Heart left ventricle (tissue), 16 donors: ENCODE results near the gene THSD4. TPM values are rescaled to one million over a fixed set of nuclear protein-coding genes. Genes with fewer than 3 reads are reported as not detected.

ENCODE experiments used
- ATAC-seq, 4 donors: fragments of 200-7000 bp; cut with Tn5 transposase; one replicate each; pipeline ENCODE4 v1.9.1; 2020 to 2022; ENCODE audit warnings: moderate library complexity in 4 of 4, mild to moderate bottlenecking in 3 of 4, moderate number of reproducible peaks in 1 of 4
- DNase-seq, 5 donors: peaks; one replicate each; pipeline ENCODE4 v3.0.0-alpha.2; 2020
- H3K27ac ChIP-seq, 12 donors: fragments of 200-600 bp; sonication (generic) in 4 of 12; one replicate each; pipeline versions ENCODE4 v1.5.0 to v1.8.0; 2016 to 2022; ENCODE audit warnings: mild to moderate bottlenecking in 2 of 12
- H3K27me3 ChIP-seq, 9 donors: fragments of 200-600 bp; sonication (generic) in 2 of 9; one replicate each; pipeline versions ENCODE4 v1.5.1 to v1.8.0; 2016 to 2022; ENCODE audit warnings: mild to moderate bottlenecking in 3 of 9
- H3K36me3 ChIP-seq, 9 donors: fragments of 200-600 bp; sonication (generic) in 2 of 9; one replicate each; pipeline versions ENCODE4 v1.5.0 to v1.8.0; 2018 to 2022; ENCODE audit warnings: mild to moderate bottlenecking in 2 of 9
- H3K4me1 ChIP-seq, 12 donors: fragments of 200-600 bp; sonication (generic) in 4 of 12; one replicate each; pipeline versions ENCODE4 v1.5.0 to v1.8.0; 2016 to 2022; ENCODE audit warnings: mild to moderate bottlenecking in 3 of 12
- H3K4me3 ChIP-seq, 12 donors: fragments of 200-600 bp; sonication (generic) in 4 of 12; one replicate each; pipeline versions ENCODE4 v1.5.0 to v1.8.0; 2017 to 2022; ENCODE audit warnings: mild to moderate bottlenecking in 9 of 12, moderate library complexity in 4 of 12
- H3K9me3 ChIP-seq, 12 donors: fragments of 200-600 bp; sonication (generic) in 4 of 12; one replicate each; pipeline versions ENCODE4 v1.5.0 to v1.8.0; 2016 to 2022; ENCODE audit warnings: mild to moderate bottlenecking in 1 of 12
- CTCF ChIP-seq, 12 donors: fragments of 200-600 bp; sonication (generic) in 4 of 12; IDR thresholded peaks; one replicate each; pipeline versions ENCODE4 v1.5.0 to v1.8.0; 2018 to 2022; ENCODE audit warnings: antibody characterized with exemption in 12 of 12, mild to moderate bottlenecking in 5 of 12
- POLR2A ChIP-seq, 2 donors: fragments of 450-650 bp; IDR thresholded peaks; one replicate each; pipeline ENCODE4 v1.6.1; 2017; ENCODE audit warnings: antibody characterized with exemption in 2 of 2, mild to moderate bottlenecking in 2 of 2, moderate library complexity in 2 of 2
- WGBS, 4 donors: extraction: QIAGEN DNeasy Blood & Tissue Kit in 2 of 4; methylation state at CpG; one replicate each; pipeline versions ENCODE4 v1.1.5 to v1.1.7; 2013 to 2018; 5-methylcytosine and 5-hydroxymethylcytosine counted together
- intact Hi-C, 10 donors: fragments of 100-400 bp; cut with DNase I; formaldehyde crosslinking; loops; one replicate each; pipeline versions ENCODE4 v1.11.1 to v1.14.2; 2022
- polyA plus RNA-seq, 2 donors: library from polyadenylated mRNA; stranded (reverse); fragments of 200-250 nt; gene quantifications; one replicate each; pipeline ENCODE4 v1.2.3, GENCODE V29; 2013
- total RNA-seq, 9 donors: library from RNA; depleted of rRNA in 2 of 9; stranded (reverse); fragments of >200 nt in 2 of 9; fragmentation: NEBNext Ultra II Directional in 3 of 9; extraction: Animal tissue kit (Norgen Biotek cat#: 25700) in 3 of 9; gene quantifications; one replicate each; pipeline versions ENCODE4 v1.1.0 to v1.2.4, GENCODE V29; 2016 to 2023
- donor health status: ischemic (EF 13 %, LVEDD 7.1; RV severe dilation, severe dysfunction).
- donor health status: healthy with polysubstance abuse.
- donor health status: DM: no; HTN: yes; CAD: no.
- donor health status: DM: no; HTN: no; CAD: no.
- donor health status: ischemic (EF 25% LVEDD 6.9; RV normal size, moderate dysfunction).
- donor health status: ischemic (EF 25% LVEDD 5.7; RV mildly dilated, moderate dysfunction).
- donor health status: healthy.
- donor health status: DM: yes; HTN: yes; CAD: no.
- donor health status: ischemic (EF 35%, LVEDD 5.7; RV mildly dilated, moderate dysfunction).
- donor health status: nonischemic (EF 11% LVEDD 7.7; RV severe dilation, severe dysfunction).
- donor health status: DM: yes; HTN: yes; CAD: no.
- donor health status: PGD.
- donor health status: ischemic (EF 29% LVEDD 5.4; RV normal size, mild dysfunction).
- donor health status: nonischemic (EF 23%, LVEDD 6.1; RV moderate dilation, normal function).

THSD4 gene
- total and polyA plus RNA-seq, 11 donors = 32.6 to 206 (median 93.2) TPM

- intact Hi-C loops = no loop called here
- ATAC-seq (no peak), DNase-seq (no peak)
- peaks cover 0 to 9% (median 0%) of the 10 kb centered on the region in 12 donors for H3K9me3 ChIP-seq
- no peak for TF ChIP-seq POLR2A (IDR thresholded peaks at IDR 0.05)
- no peak for TF ChIP-seq CTCF (IDR thresholded peaks at IDR 0.05)
- H3K4me3 ChIP-seq = no peak overlapping the region
- H3K36me3 ChIP-seq = no peaks in the 10 kb centered on the region
- H3K4me1 ChIP-seq = peaks cover 0 to 15% (median 2%) of the 10 kb centered on the region in 12 donors
- no peak overlapping the region for H3K27ac ChIP-seq
- no peaks in the 10 kb centered on the region for H3K27me3 ChIP-seq
Measured at GRCh38 chr15:71271327-71271726, 156.1 kb downstream of the THSD4 start.

- Histone ChIP-seq H3K27ac (peak overlapping the region in 5 of 12 donors; percentile 22 to 33 (median 31)), H3K4me3 (no peak overlapping the region), H3K27me3 (no peaks in the 10 kb centered on the region), H3K9me3 (peaks cover 0 to 9% (median 0%) of the 10 kb centered on the region in 12 donors), H3K4me1 (peaks cover 0 to 16% (median 3%) of the 10 kb centered on the region in 12 donors), H3K36me3 (no peaks in the 10 kb centered on the region)
- WGBS, 4 donors = 55 to 69% (median 67%) methylated on average over 6 of the region's 6 CpGs
- ATAC-seq = no peak
- intact Hi-C loops = no loop called here
- TF ChIP-seq CTCF (IDR thresholded peaks at IDR 0.05) = no peak
- TF ChIP-seq POLR2A (IDR thresholded peaks at IDR 0.05) = no peak
- DNase-seq = no peak
Measured at GRCh38 chr15:71272932-71273331, 157.7 kb downstream of the THSD4 start.

GRCh38 chr15:71273731-71274447, 158.6 kb downstream of the THSD4 start:
- H3K9me3 ChIP-seq = peaks cover 0 to 9% (median 0%) of the 10 kb centered on the region in 12 donors
- no peaks in the 10 kb centered on the region for H3K27me3 ChIP-seq
- WGBS, 4 donors = 84 to 89% (median 88%) methylated on average over 3 of the region's 3 CpGs
- ATAC-seq (peak in 3 of 4 donors; percentile 37 to 43 (median 40)), DNase-seq (no peak)
- peaks cover 0 to 25% (median 10%) of the 10 kb centered on the region in 12 donors for H3K4me1 ChIP-seq
- H3K4me3 ChIP-seq = no peak overlapping the region
- H3K27ac ChIP-seq = peak overlapping the region in 2 of 12 donors; percentile 22
- H3K36me3 ChIP-seq = no peaks in the 10 kb centered on the region
- no peak for TF ChIP-seq POLR2A (IDR thresholded peaks at IDR 0.05)
- no peak for TF ChIP-seq CTCF (IDR thresholded peaks at IDR 0.05)
- intact Hi-C loops = no loop called here

- Histone ChIP-seq H3K9me3 (peaks cover 0 to 8% (median 0%) of the 10 kb centered on the region in 12 donors), H3K4me1 (peaks cover 0 to 31% (median 14%) of the 10 kb centered on the region in 12 donors), H3K27ac (peak overlapping the region in 4 of 12 donors; percentile 4 to 22 (median 18)), H3K27me3 (no peaks in the 10 kb centered on the region), H3K4me3 (no peak overlapping the region), H3K36me3 (no peaks in the 10 kb centered on the region)
- 92 to 100% (median 98%) methylated on average over 1 of the region's 1 CpG for WGBS, 4 donors
- DNase-seq (no peak), ATAC-seq (no peak)
- intact Hi-C loops = no loop called here
- TF ChIP-seq POLR2A (IDR thresholded peaks at IDR 0.05) (no peak), CTCF (IDR thresholded peaks at IDR 0.05) (no peak)
Measured at GRCh38 chr15:71274448-71274798, 159.2 kb downstream of the THSD4 start.
